Heart right ventricle (tissue), 16 donors: Measurements from ENCODE around the gene ABLIM1. TPM values are rescaled to one million over a fixed set of nuclear protein-coding genes. Genes with fewer than 3 reads are reported as not detected.

Source experiments
- ATAC-seq, 8 donors: fragments of 200-7000 bp; cut with Tn5 transposase; one replicate each; pipeline ENCODE4 v1.9.1; 2020; ENCODE audit warnings: mild to moderate bottlenecking in 8 of 8, moderate library complexity in 8 of 8, moderate number of reproducible peaks in 1 of 8
- DNase-seq, 2 donors: peaks; one replicate each; pipeline ENCODE4 v3.0.0-alpha.2; 2020
- H3K27ac ChIP-seq, 10 donors: fragments of 200-600 bp; sonication (generic) in 2 of 10; one replicate each; pipeline versions ENCODE4 v1.5.0 to v1.8.0; 2020 to 2022; ENCODE audit warnings: mild to moderate bottlenecking in 3 of 10
- H3K27me3 ChIP-seq, 7 donors: fragments of 200-600 bp; one replicate each; pipeline ENCODE4 v1.8.0; 2021 to 2022; ENCODE audit warnings: mild to moderate bottlenecking in 2 of 7
- H3K36me3 ChIP-seq, 9 donors: fragments of 200-600 bp; sonication (generic) in 1 of 9; one replicate each; pipeline versions ENCODE4 v1.5.0 to v1.8.0; 2020 to 2022; ENCODE audit warnings: mild to moderate bottlenecking in 2 of 9
- H3K4me1 ChIP-seq, 9 donors: fragments of 200-600 bp; sonication (generic) in 1 of 9; one replicate each; pipeline versions ENCODE4 v1.5.0 to v1.8.0; 2020 to 2022; ENCODE audit warnings: mild to moderate bottlenecking in 4 of 9
- H3K4me3 ChIP-seq, 10 donors: fragments of 200-600 bp; sonication (generic) in 2 of 10; one replicate each; pipeline versions ENCODE4 v1.5.0 to v1.8.0; 2020 to 2022; ENCODE audit warnings: mild to moderate bottlenecking in 7 of 10, moderate library complexity in 2 of 10
- H3K9me3 ChIP-seq, 11 donors: fragments of 200-600 bp in 10 of 11; sonication (generic) in 2 of 11; one replicate each; pipeline versions ENCODE4 v1.5.0 to v1.8.0; 2013 to 2022; ENCODE audit warnings: mild to moderate bottlenecking in 2 of 11, control low read depth in 1 of 11, moderate library complexity in 1 of 11
- WGBS, 2 donors: extraction: QIAGEN DNeasy Blood & Tissue Kit; methylation state at CpG; one replicate each; pipeline ENCODE4 v1.1.7; 2013; ENCODE audit warnings: inconsistent platforms in 1 of 2; 5-methylcytosine and 5-hydroxymethylcytosine counted together
- intact Hi-C, 10 donors: fragments of 100-400 bp; cut with DNase I; formaldehyde crosslinking; loops; one replicate each; pipeline versions ENCODE4 v1.11.1 to v1.14.2; 2022
- polyA plus RNA-seq, 2 donors: library from polyadenylated mRNA; stranded (reverse); fragments of 200-250 nt; gene quantifications; one replicate each; pipeline ENCODE4 v1.2.3, GENCODE V29; 2013
- total RNA-seq, 10 donors: library from RNA; stranded (reverse); fragmentation: NEBNext Ultra II Directional in 3 of 10; extraction: Animal tissue kit (Norgen Biotek cat#: 25700) in 3 of 10; gene quantifications; one replicate each; pipeline versions ENCODE4 v1.2.1 to v1.2.4, GENCODE V29; 2021 to 2023
- TF ChIP-seq, protein P1 (sequence below), 9 donors: fragments of 200-600 bp; sonication (generic) in 2 of 9; IDR thresholded peaks; one replicate each; pipeline versions ENCODE4 v1.5.0 to v1.8.0; 2021 to 2022; ENCODE audit warnings: antibody characterized with exemption in 9 of 9, mild to moderate bottlenecking in 5 of 9, moderate library complexity in 1 of 9
- donor health status: Arrhythmogenic right ventricular cardiomyopathy.
- donor health status: ischemic (EF 13 %, LVEDD 7.1; RV severe dilation, severe dysfunction).
- donor health status: healthy with polysubstance abuse.
- donor health status: DM: no; HTN: yes; CAD: no.
- donor health status: DM: no; HTN: no; CAD: no.
- donor health status: ischemic (EF 25% LVEDD 6.9; RV normal size, moderate dysfunction).
- donor health status: ischemic (EF 25% LVEDD 5.7; RV mildly dilated, moderate dysfunction).
- donor health status: healthy.
- donor health status: DM: yes; HTN: yes; CAD: no.
- donor health status: Ischemic cardiomyopathy.
- donor health status: ischemic (EF 35%, LVEDD 5.7; RV mildly dilated, moderate dysfunction).
- donor health status: nonischemic (EF 11% LVEDD 7.7; RV severe dilation, severe dysfunction).
- donor health status: DM: yes; HTN: yes; CAD: no.
- donor health status: PGD.
- donor health status: ischemic (EF 29% LVEDD 5.4; RV normal size, mild dysfunction).
- donor health status: nonischemic (EF 23%, LVEDD 6.1; RV moderate dilation, normal function).

Gene ABLIM1
- total and polyA plus RNA-seq, 12 donors: 119 to 816 (median 600) TPM

DNA sequence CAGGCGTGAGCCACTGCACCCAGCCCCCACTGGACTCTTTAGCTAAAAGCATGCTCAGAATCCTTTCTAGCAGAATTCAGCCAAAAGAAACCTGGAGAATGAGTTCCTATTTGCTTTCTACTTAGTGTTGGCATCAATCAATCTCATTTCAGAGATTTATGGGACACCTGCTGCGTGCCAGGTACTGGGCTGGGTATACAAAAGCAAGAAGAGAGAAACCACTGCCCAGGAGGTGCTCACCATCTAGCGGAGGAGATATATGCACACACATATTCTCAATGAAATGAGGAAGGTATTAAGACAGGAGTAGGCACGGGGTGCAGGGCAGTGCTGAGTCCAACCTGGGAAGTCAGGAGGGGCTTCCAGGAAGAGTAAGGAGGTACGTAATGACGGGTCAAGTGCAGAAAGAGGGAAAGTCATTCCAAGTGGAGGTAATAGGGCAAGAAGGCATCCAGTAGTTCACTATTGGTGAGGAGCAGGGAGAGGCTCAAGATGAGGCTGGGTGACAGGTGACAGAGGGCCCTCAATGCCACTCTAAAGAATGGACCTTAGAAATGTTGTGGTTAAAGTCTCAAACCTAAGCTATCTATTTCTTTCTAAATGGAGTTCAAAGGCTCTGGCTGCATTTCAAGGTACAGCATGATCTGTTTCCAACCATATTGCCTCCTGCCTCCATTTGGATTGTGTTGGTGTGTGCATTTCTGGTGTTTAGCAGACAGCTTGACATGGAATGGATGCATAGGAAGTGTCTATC, 22.1 kb downstream of the ABLIM1 start:
- H3K36me3 ChIP-seq: no peaks in the 10 kb centered on the region
- DNase-seq: no peak
- H3K4me3 ChIP-seq: no peak overlapping the region
- peaks cover 8 to 89% (median 67%) of the 10 kb centered on the region in 9 donors for H3K4me1 ChIP-seq
- ATAC-seq: no peak
- H3K27ac ChIP-seq: peak overlapping the region in 9 of 10 donors; percentile 38 to 95 (median 83)
- peaks cover 0 to 25% (median 0%) of the 10 kb centered on the region in 7 donors for H3K27me3 ChIP-seq
- intact Hi-C loops: loop anchor here in 3 of 10 donors (5.0 to 10.0 kb wide), 3 partner anchors 49 to 161 kb away; no protein-coding TSS in a partner anchor
- H3K9me3 ChIP-seq: no peaks in the 10 kb centered on the region
- 89 to 92% methylated on average over 6 of the region's 6 CpGs for WGBS, 2 donors
- TF ChIP-seq, protein P1, sequence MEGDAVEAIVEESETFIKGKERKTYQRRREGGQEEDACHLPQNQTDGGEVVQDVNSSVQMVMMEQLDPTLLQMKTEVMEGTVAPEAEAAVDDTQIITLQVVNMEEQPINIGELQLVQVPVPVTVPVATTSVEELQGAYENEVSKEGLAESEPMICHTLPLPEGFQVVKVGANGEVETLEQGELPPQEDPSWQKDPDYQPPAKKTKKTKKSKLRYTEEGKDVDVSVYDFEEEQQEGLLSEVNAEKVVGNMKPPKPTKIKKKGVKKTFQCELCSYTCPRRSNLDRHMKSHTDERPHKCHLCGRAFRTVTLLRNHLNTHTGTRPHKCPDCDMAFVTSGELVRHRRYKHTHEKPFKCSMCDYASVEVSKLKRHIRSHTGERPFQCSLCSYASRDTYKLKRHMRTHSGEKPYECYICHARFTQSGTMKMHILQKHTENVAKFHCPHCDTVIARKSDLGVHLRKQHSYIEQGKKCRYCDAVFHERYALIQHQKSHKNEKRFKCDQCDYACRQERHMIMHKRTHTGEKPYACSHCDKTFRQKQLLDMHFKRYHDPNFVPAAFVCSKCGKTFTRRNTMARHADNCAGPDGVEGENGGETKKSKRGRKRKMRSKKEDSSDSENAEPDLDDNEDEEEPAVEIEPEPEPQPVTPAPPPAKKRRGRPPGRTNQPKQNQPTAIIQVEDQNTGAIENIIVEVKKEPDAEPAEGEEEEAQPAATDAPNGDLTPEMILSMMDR (IDR thresholded peaks at IDR 0.05): no peak

DNA sequence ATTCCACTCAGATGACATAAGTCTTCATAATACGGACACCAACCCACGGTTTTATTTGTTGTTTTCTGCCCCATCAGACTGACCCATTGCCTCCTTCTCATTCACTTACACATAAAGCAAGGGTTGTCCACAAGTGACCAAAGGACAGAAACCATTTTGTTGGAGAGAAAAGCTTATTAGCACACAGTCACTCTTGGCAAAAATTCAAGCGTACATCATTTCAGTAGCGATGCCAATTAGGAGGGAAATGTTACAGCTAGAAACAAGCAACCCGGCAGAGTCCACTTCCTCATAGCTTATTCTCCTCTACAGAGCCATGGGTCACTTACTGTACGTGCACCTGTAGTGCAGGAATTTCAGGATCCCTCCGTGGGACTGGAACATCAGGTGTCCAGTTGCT, 23.0 kb downstream of the ABLIM1 start:
- TF ChIP-seq, protein P1 (IDR thresholded peaks at IDR 0.05): no peak
- H3K36me3 ChIP-seq: no peaks in the 10 kb centered on the region
- H3K27ac ChIP-seq: peak overlapping the region; percentile 61 to 95 (median 79)
- peaks cover 0 to 34% (median 0%) of the 10 kb centered on the region in 7 donors for H3K27me3 ChIP-seq
- DNase-seq (no peak), ATAC-seq (no peak)
- peaks cover 8 to 96% (median 68%) of the 10 kb centered on the region in 9 donors for H3K4me1 ChIP-seq
- H3K9me3 ChIP-seq: no peaks in the 10 kb centered on the region
- peak overlapping the region in 2 of 10 donors; percentile 11 to 16 for H3K4me3 ChIP-seq
- intact Hi-C loops: loop anchor here in 3 of 10 donors (5.0 to 10.0 kb wide), 3 partner anchors 50 to 160 kb away; no protein-coding TSS in a partner anchor
- 15 to 25% methylated on average over 7 of the region's 7 CpGs for WGBS, 2 donors

DNA sequence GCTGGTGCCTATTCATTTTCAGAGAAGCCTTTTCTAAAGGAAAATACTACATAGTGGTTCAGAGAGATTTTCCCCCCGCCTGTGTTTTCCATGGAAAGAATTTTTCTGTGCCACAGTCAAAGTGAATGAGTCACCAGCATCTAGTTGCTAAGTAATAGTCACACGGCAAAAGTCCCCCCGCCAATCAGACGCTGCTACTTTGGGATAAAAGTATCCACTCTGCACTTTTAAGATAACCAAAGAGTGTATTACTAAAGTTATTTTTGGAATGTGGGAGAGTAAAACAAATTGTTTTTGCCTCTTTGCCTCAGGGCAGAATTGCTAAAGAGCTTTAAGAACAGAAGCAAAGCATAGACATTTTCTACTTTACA, 23.5 kb downstream of the ABLIM1 start:
- Histone ChIP-seq H3K9me3 (no peaks in the 10 kb centered on the region), H3K27me3 (peaks cover 0 to 37% (median 0%) of the 10 kb centered on the region in 7 donors), H3K27ac (peak overlapping the region; percentile 61 to 95 (median 79)), H3K36me3 (no peaks in the 10 kb centered on the region), H3K4me3 (peak overlapping the region in 2 of 10 donors; percentile 11 to 16), H3K4me1 (peaks cover 8 to 94% (median 72%) of the 10 kb centered on the region in 9 donors)
- 14 to 17% methylated on average over 4 of the region's 4 CpGs for WGBS, 2 donors
- TF ChIP-seq, protein P1 (IDR thresholded peaks at IDR 0.05): no peak
- peak; percentile 46 to 79 for DNase-seq
- intact Hi-C loops: loop anchor here in 8 of 10 donors (5.0 to 10.0 kb wide), 7 partner anchors 48 to 160 kb away; no protein-coding TSS in a partner anchor
- ATAC-seq: peak in 7 of 8 donors; percentile 39 to 70 (median 63)

DNA sequence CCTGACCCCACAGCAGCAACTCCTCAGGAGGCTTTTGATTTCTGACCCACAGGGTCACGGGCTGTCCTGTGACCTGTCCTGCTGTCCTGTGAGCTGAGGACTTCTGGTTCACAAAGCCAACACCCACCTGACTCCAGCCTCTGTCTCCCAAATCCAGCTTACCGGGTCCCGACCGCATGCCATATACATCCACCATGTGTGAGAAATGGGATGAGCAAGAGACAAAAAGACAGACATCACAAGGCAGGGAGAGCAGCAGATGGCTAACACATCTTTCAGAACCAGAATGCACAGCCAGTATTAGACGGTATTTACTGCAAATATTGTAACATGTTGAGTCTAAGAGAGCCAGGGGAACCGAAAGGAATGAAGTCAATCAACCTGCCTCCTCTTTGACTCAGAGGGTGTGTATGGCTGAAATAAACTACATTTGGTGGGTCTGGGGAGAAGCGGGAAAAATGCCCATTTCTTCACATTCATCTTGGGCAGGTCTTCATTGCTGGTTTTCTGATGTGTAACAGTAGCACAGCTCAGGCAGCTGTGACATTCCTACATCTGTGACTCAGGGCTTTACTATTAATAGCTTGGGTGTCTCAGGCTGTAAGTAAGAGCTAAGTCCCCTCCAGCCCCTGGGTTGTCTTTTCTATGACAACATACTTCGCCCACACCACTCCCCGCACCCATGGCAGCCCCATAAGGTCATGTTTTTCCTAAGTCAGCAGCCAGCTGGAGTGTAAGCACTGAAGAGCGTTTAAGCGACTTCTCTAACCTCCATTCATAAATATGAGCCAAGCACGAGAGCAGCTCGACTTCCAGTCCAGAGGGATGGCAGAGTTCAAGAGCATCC, 25.0 kb downstream of the ABLIM1 start:
- ATAC-seq: peak; percentile 39 to 79 (median 72)
- peak overlapping the region; percentile 81 to 95 (median 86) for H3K27ac ChIP-seq
- peaks cover 0 to 37% (median 0%) of the 10 kb centered on the region in 7 donors for H3K27me3 ChIP-seq
- peak overlapping the region; percentile 45 to 80 (median 62) for H3K4me3 ChIP-seq
- TF ChIP-seq, protein P1 (IDR thresholded peaks at IDR 0.05): no peak
- peaks cover 0 to 7% (median 0%) of the 10 kb centered on the region in 9 donors for H3K36me3 ChIP-seq
- intact Hi-C loops: loop anchor here in 8 of 10 donors (5.0 to 10.0 kb wide), 7 partner anchors 49 to 158 kb away; no protein-coding TSS in a partner anchor
- WGBS, 2 donors: 15 to 23% methylated on average over 13 of the region's 13 CpGs
- peaks cover 8 to 91% (median 66%) of the 10 kb centered on the region in 9 donors for H3K4me1 ChIP-seq
- DNase-seq: peak in 1 of 2 donors; percentile 59
- H3K9me3 ChIP-seq: no peaks in the 10 kb centered on the region
